Measurements from ENCODE around the gene CENPN.

- TF ChIP-seq CTCF (IDR thresholded peaks at IDR 0.05) (no peak), POLR2A (IDR thresholded peaks at IDR 0.05) (no peak)
These were observed 1.3 kb upstream of the CENPN start for GRCh38 chr16:81005610-81006161.

Data from testis (tissue), 2 donors.